HG03064 (cell line): ENCODE results near the gene COP1.

Experiments
- ATAC-seq: cut with Tn5 transposase; IDR thresholded peaks from one replicate; pipeline ENCODE4 v1.9.1; 2021; ENCODE audit warnings: low read depth; ENCODE audit not compliant: unreplicated experiment

The COP1 gene

DNA sequence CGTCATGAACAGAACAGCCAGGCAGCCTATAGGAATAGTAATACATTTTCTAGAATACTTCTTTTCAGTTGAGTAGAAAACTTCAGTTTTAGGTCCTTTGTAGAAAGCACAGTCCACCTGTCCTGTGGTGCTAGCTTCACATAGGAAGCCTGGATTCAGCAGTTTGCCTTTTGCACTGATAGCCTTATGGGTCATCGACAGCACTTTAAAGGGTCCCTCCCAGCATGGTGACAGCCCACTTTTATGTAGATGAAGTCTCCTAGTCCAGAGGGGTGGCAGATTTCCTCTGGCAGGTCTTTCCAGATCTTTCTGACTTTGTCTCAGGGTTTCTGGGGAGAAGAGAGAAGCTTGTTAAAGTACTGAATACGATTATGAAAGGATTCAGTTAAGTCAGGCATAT is 302.3 kb downstream of the COP1 start:
- ATAC-seq = no peak

DNA sequence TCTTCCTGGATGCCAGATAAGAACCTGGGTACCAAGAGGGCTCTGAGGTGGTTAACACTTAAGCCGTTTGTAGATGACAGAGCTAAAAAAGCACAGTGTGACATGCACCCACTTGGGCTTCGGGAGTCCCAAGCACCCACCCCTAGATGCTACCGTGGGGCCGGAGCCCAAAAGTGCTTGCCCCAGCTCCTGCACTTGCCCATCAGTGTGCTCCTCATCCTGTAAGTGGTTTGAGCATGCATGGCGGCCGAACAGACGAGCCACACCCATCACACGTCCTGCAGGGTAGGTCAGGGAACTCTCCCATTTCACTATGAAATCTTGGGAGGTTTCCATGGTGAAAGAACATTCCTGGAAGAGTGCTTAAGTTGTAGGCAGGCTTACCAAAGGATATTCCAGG is 304.8 kb downstream of the COP1 start:
- ATAC-seq = no peak

DNA sequence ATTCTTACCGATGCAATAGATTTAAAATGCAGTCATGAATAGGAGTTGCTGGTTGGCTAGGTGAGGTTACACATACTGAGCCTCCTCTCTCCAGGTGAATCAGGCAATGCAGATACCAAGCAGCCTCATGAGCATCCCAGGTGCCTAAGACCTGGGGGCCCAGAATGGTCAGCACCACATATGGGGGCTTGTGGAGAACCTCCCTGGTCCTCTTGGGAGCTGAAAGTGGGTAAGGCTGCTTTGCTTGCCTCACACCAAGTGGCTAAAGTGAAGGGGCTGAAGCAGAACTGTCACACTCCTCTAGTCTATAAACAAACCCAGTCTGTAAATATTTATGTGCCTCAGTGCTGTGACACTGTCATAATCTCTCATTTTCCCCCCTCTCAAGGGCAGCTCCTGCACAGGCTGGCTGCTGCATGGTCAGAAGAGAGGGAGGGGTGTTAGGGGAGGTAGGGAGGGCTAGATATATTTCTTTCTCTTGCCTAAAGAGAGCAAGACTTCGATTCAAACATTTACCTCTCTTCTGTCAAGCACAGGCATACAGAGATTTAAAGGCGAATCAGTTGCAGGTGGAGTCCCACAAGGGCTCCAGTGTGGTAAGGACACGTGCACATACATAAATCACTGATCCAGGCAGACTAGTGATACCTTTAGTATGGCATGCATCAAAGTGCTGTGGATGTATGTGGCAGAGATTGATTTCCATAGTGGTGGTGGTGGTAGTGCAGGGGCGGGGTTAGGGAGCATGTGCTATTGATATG is 305.8 kb downstream of the COP1 start:
- no peak for ATAC-seq

DNA sequence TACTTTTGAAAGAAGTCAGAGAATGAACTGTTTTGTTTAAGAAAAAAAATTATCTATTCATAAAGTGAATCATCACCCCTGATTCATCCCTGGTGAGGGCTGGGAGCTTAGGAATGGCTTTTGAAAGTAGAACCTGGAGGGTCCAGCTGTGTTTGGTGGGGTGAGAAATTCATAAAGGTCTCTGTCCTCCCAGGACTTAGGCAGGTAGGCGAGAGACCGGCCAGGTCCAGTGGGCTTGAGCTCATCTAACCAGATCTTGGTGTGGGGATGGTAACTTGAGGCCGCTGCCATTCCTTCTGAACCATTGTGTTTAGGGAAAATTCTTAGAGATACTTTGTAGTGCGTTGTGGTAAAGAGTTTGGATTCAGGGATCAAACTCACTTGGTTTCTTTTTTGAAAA is 306.9 kb downstream of the COP1 start:
- ATAC-seq = no peak

DNA sequence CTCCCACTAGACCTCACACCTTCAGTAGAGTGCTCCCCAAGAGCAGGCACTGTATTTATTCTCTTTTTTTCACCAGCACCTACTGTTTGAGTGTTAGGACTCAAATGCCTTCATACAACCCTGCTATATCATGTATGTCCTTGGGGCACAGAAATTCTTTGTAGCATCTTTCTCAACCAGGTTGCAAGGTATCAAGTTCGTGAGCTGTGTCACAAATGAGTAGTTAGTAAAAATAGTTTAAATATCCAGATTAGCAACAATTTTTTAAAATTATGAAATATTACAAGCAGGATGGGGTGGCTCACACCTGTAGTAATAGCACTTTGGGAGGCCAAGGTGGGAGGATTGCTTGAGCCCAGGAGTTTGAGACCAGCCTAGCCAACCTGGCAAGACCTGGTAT is 311.1 kb downstream of the COP1 start:
- ATAC-seq = no peak
